GM19035 (cell line): ENCODE data around the gene MGST2.
A peak's percentile ranks its signal among the peaks of the same experiment; 100 is the strongest.

ENCODE experiments used
- ATAC-seq: cut with Tn5 transposase; IDR thresholded peaks from one replicate; pipeline ENCODE4 v1.9.1; 2021; ENCODE audit not compliant: unreplicated experiment

MGST2 gene

DNA sequence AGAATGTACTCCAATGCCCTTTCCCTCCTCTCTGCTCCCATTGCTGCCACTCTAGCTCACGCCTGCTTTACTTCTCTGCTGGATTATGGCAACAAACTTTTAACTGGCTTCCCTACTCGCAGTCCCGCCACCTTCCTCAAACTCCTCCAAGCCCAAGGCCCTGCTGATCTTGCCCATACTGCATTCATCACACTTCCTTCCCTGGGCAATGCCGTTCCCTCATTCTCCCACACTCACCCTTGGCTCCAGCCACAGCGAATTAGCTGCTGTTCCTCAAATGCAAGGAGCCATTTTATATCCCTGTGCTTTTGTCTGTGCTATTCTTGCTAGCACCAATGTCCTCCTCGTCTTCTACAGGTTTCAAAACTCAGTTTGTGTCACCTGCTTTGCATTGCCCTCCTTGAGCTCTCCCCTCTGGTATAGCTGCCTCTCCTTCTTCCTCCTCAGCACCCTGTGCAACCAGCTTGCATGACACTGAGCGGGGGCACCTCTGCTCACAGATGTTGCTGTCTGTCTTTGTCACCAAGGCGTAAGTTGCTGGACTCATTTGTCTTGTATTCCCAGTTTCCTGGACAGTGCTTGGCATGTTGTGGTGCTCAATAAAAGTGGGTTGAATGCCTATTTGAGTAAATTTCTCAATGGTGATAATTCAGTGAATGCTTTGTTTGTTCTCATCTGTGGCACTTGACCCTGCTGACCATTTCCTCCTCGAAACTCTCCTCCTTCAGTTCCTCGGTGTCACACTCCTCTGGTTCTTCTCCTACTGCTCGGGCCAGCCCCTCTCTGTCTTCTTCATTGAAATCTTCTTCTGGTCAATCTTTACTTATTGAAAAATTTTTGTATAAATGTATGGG lies 22.4 kb upstream of the MGST2 start:
- no peak for ATAC-seq

DNA sequence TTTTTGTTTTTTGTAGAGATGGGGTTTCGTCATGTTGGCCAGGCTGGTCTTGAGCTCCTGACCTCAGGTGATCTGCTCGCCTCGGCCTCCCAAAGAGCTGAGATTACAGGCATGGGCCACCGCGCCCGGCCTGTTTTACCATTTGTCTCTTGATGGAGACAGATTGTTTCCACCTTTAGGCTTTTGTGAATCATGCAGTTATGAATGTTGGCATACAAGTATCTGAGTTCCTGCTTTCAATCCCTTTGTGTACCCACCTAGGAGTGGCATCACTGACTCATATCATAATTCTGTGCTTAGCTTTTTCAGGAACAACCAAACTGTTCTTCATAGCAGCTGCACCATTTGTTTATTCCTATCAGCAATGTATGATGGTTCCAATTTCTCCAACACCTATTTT lies 20.2 kb upstream of the MGST2 start:
- ATAC-seq: no peak

DNA sequence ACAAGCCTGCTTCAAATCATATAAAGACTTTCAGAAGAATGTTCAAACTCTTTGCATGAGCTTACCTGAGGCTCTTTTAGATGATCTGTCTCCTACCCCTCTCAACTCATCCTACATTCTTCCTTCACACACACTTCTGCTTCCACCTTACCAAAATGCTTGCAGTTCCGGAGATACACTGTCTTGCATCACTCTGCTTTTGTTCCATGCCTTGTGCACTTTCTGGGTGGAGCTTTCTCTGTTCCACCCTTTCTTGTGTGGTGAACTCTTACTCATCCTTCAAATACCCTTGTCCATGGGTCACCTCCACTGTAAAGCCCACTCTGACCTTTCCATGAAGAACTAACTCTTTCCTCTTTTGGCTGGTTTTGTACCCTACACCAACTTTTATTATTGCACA lies 18.4 kb upstream of the MGST2 start:
- ATAC-seq: no peak

DNA sequence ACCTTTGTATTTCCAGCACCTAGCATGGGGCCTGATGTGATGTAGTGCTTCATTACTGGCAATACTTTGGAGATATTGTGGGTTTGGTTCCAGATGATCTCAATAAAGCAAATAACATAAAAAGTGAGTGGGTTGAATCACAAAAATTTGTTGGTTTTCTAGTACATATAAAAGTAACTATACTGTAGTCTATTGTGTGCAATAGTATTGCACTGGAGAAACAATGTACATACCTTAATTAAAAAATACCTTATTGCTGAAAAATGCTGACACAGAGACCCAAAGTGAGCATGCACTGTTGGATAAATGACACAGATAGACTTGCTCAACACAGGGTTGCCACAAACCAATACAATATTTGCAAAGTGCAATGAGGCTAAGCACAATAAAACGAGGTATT lies 17.7 kb upstream of the MGST2 start:
- ATAC-seq: no peak

DNA sequence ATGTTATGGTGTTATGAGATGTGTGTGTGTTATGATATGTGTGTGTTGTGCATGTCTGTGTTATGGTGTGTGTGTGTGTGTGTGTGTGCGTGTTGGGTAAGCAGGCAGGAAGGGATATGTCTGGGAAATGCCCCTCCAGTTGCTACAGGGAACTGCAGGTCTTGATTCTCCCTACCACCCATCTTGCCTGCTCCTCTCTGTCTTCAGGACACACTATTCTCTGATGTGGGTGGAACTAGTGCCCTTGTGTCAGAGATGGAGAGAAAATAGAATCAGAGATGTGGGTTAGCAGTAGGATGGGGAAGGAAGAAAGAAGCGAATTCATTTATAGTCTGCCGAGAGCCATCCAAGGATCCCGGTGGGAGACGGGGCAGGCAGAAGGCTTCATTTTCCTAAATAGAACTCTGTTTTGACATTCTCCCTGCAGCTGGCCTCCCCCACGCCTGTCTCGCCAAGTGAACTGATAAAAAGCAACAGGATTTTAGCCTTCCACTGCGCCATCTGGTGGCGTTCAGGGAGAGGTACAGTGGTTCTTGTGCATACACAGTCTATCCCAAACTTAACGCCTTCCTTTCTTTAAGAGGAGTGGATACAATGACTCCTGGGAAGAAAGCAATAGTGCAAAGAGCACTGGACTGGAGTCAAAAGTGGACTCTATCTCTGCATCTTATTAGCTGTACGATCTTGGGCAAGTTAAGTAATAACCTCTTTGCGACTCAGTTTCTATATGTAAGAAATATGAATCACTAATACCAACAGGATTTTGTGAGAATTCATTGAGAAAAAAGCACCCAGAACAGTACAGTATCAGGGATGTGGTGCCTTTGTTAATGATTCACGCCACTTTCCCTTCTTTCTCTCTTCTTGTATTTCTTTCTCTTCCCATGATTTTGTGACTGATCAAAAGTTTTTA lies 14.1 kb upstream of the MGST2 start:
- peak; percentile 94 for ATAC-seq

- ATAC-seq: no peak
Observed at GRCh38 chr4:139654516-139654915, 11.1 kb upstream of the MGST2 start.

DNA sequence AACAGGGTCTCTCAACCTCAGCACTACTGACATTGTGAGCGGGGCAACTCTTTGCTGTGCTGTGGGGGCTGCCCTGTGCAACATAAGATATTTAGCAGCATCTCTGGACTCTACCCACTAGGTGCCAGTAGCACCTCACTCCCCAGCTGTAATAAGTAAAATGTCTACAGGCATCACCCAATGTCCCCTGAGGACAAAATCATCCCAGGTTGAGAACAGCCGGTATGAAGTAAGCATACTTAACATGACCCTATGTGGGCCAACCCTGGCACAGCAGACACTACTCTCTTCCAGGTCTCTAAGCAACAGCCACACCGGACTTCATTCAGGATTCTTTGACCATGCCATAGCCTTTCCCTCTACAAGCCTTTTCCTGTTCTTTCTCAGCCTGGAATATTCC lies 10.5 kb upstream of the MGST2 start:
- no peak for ATAC-seq

DNA sequence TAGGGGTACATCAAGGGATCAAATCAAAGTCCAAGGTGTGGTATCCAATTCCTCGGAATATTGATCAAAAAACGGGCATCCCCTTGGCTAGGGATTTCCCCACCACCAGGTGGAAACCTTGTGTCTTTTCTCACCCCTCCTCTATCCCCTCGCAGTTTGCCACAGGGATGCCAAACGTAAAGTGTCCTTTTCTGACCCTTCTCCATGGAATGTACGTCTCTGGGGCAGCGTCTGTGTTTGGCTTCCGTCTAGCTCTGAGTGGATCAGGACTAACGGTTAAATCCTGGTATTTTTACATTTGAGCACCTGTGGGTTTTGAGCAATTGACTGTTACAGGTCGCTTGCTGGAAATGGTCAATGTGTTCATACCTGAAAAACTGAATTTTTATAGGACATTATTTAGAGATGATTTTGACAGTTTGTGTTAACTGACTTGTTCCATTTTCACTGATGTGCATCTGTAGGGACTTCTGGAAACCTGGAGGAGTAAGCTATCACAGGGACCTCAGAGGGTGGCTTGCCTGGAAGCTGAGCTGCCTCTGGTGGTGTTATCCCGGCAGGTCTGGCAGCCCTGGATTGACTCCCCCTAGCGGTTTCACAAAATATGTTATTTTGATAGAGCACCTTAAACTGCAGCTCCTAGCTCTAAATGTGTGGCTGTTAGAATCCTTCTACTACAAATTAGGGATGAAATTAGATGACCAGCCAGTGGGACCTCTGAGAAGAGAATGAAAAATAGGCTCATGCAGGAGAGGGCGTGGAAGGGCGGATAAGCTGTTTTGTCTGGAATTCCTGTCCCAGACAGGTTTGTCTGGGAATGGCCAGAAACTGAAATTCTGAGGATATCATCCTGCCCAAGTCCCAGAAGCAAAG lies 8.8 kb upstream of the MGST2 start:
- ATAC-seq: peak; percentile 78

DNA sequence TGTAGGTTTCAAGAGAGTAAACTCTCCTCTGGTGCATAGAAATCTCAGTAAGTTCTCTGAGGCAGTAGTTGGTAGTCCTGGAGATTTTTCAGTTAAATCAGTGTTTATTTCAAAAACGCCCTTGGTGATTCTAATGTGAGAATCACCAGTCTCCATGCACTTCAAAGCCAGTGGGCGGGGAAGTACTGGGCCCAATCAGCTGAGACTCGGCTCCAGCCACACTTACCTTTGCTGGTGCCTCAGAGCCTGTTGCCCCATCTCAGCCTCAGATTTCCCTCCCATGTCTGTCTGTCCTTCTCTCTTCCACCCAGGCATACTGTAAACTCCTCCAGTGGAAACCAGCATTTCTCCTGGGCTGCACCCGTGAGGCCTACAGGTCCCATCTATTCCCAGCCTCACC lies 7.4 kb upstream of the MGST2 start:
- no peak for ATAC-seq

GRCh38 chr4:139658586-139659382 lies 6.8 kb upstream of the MGST2 start:
- ATAC-seq: no peak

GRCh38 chr4:139659735-139660424 lies 5.7 kb upstream of the MGST2 start:
- ATAC-seq: no peak

DNA sequence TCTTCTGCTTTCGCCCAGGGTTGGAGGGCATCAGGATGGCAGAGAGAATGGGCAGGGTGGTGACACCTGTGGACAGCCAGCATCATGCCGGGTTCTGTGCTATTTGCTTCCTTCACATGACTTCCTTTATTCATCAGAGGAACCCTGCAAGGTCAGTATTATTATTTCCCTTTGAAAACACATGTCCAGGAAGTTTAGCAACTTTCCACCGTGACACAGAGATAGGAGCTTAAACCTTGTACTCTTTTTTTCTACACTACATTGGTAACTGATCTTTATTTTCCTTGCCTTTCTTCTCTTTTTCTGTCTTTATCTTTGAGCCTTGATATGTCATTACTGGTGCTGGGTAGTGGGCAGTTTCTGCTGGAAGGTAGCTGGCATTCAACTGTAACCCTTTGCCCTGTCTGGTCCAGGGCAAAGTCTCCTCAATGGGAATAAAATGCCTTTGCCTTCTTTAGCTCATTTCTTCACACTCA lies 5.0 kb upstream of the MGST2 start:
- ATAC-seq: no peak

GRCh38 chr4:139663561-139664138 lies 2.0 kb upstream of the MGST2 start:
- no peak for ATAC-seq

DNA sequence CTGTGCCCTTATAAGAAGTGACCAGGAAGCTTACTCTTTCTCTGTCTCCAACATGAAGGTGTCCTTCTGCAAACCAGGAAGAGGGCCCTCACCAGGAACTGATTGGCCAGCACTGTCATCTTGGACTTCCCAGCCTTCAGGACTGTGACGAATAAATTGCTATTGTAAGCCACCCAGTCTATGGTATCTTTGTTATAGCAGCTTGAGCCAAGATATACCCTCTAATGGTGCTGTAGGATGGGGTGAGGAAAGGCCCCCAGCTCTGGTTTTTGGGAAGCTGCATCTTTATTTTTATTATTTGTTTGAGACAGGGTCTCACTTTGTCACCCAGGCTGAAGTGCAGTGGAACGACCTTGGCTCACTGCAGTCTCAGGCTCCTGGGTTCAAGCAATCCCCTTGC lies 1.2 kb upstream of the MGST2 start:
- ATAC-seq: no peak

- ATAC-seq: no peak
Observed at GRCh38 chr4:139665079-139665689, 435 bp upstream of the MGST2 start.

- ATAC-seq: no peak
Observed at GRCh38 chr4:139666735-139667281, 1.2 kb downstream of the MGST2 start.

DNA sequence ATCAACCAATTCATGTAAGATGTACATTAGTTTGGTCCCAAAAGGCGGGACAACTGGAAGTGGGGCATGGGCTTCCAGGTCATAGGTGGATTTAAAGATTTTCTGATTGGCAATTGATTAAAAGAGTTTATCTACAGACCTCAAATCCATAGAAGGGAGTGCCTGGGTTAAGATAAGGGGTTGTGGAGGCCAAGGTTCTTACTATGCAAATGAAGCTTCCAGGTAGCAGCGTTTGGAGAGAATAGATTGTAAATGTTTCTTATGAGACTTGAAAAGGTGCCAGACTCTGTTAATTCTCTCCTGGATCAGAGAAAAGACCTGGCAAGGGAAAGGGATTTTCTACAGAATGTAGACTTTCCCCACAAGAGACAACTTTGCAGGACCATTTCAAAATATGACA lies 2.4 kb downstream of the MGST2 start:
- no peak for ATAC-seq

- no peak for ATAC-seq
Observed at GRCh38 chr4:139668658-139669201, 3.1 kb downstream of the MGST2 start.
